Hepatocyte (in vitro differentiated cells): ENCODE results near the gene OOEP.

Experiments used
- CTCF ChIP-seq: fragments of 200-600 bp; sonication (generic); IDR thresholded peaks from 2 replicates; pipeline ENCODE4 v1.5.1; 2016; ENCODE audit warnings: antibody characterized with exemption, mild to moderate bottlenecking; ENCODE audit not compliant: poor library complexity
- EZH2 ChIP-seq: fragments of 200-600 bp; sonication (generic); IDR thresholded peaks from 2 replicates; pipeline ENCODE4 v1.6.1; 2016; ENCODE audit warnings: antibody characterized with exemption, mild to moderate bottlenecking, borderline replicate concordance

- TF ChIP-seq CTCF = no peak
- TF ChIP-seq EZH2 = no peak
Measured at GRCh38 chr6:73371984-73372383, 2.3 kb upstream of the OOEP start.
